Thoracic aorta (tissue), 2 donors: ENCODE measurements around the gene MT3. TPM values are rescaled to one million over a fixed set of nuclear protein-coding genes. Genes with fewer than 3 reads are reported as not detected.

Experiments
- ATAC-seq: fragments of 150-250 bp; one replicate; pipeline ENCODE4 v1.8.0; 2017; ENCODE audit warnings: low read depth; ENCODE audit not compliant: insufficient number of reproducible peaks, low FRiP score
- DNase-seq: peaks from one replicate; pipeline ENCODE4 v3.0.0-alpha.2; 2020; ENCODE audit warnings: low spot score
- H3K27ac ChIP-seq, 2 donors: fragments of 200-600 bp; sonication (generic); 1 replicate in 1 of 2; 2 replicates in 1 of 2; pipeline ENCODE4 v1.5.1; 2016; ENCODE audit warnings: mild to moderate bottlenecking in 2 of 2, moderate library complexity in 2 of 2
- H3K27me3 ChIP-seq: fragments of 200-600 bp; sonication (generic); replicated peaks from 2 replicates; pipeline ENCODE4 v1.6.0; 2016; ENCODE audit warnings: mild to moderate bottlenecking; ENCODE audit not compliant: insufficient read depth
- H3K36me3 ChIP-seq: fragments of 200-600 bp; sonication (generic); one replicate; pipeline ENCODE4 v1.5.1; 2016
- H3K4me1 ChIP-seq, 2 donors: fragments of 200-600 bp; sonication (generic); 1 replicate in 1 of 2; 2 replicates in 1 of 2; pipeline versions ENCODE4 v1.5.1 to v1.6.0; 2016; ENCODE audit warnings: low read depth in 2 of 2, mild to moderate bottlenecking in 1 of 2; ENCODE audit not compliant: control insufficient read depth in 1 of 2
- H3K4me3 ChIP-seq: fragments of 200-600 bp; sonication (generic); 2 replicates; pipeline ENCODE4 v1.5.1; 2016; ENCODE audit warnings: mild to moderate bottlenecking
- H3K9me3 ChIP-seq: fragments of 200-600 bp; sonication (generic); 2 replicates; pipeline ENCODE4 v1.5.1; 2016
- total RNA-seq, 2 donors: library from RNA; depleted of rRNA; stranded (reverse); fragments of >200 nt; gene quantifications; one replicate each; pipeline versions ENCODE4 v1.1.0 to v1.2.3, GENCODE V29; 2016
- TF ChIP-seq, protein P1 (sequence below): fragments of 200-600 bp; sonication (generic); IDR thresholded peaks from one replicate; pipeline ENCODE4 v1.5.1; 2019; ENCODE audit warnings: antibody characterized with exemption

MT3 gene
- not detected for total RNA-seq

DNA sequence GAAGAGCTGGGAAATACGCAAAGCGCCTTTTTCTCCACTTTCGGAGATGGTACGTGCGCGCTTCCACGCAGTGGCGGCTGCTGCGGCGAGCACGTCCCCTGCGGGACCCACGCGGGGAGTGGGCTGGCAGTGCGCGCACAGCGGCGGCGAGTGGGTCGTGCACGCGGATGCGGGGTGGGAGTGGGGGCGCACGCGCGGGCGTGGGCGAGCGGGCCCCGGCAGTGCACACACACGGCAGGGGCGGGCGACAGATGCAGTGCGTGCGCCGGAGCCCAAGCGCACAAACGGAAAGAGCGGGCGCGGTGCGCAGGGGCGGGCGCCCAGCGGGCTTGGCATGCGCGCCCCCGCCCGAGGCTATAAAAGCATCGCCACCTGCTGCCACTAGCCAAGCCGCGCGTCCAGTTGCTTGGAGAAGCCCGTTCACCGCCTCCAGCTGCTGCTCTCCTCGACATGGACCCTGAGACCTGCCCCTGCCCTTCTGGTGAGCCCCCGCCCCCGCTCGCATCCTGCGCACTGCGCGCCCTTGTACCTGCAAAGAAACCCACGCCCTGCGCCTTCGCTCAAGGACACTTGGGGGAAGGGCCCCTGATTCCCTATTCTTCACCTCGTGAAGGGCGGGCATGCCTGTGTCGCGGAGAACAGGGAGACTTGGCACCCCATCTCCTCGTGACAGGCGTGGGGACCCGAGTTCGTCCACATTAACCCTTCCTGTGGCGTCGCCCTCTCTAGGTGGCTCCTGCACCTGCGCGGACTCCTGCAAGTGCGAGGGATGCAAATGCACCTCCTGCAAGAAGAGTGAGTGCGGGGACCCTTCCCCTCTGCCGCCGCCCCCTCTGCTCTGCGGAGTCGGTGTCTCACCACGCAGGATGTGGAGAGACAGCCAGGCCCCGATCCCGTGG lies at the start of gene MT3:
TSS of gene MT3 (plus strand) at position 388 of the 899 bp plus-strand sequence. CDS start at position 451, 63 bp downstream.
- Histone ChIP-seq H3K27ac (no peak within 1 kb of the TSS), H3K9me3 (no peaks in the 10 kb centered on the region), H3K4me1 (peaks cover 7 to 11% of the 10 kb centered on the region in 2 donors), H3K36me3 (no peaks in the 10 kb centered on the region), H3K4me3 (peak within 1 kb of the TSS; percentile 68), H3K27me3 (peaks cover 11% of the 10 kb centered on the region)
- ATAC-seq (no peak), DNase-seq (no peak)
- TF ChIP-seq, protein P1, sequence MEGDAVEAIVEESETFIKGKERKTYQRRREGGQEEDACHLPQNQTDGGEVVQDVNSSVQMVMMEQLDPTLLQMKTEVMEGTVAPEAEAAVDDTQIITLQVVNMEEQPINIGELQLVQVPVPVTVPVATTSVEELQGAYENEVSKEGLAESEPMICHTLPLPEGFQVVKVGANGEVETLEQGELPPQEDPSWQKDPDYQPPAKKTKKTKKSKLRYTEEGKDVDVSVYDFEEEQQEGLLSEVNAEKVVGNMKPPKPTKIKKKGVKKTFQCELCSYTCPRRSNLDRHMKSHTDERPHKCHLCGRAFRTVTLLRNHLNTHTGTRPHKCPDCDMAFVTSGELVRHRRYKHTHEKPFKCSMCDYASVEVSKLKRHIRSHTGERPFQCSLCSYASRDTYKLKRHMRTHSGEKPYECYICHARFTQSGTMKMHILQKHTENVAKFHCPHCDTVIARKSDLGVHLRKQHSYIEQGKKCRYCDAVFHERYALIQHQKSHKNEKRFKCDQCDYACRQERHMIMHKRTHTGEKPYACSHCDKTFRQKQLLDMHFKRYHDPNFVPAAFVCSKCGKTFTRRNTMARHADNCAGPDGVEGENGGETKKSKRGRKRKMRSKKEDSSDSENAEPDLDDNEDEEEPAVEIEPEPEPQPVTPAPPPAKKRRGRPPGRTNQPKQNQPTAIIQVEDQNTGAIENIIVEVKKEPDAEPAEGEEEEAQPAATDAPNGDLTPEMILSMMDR, result no peak

DNA sequence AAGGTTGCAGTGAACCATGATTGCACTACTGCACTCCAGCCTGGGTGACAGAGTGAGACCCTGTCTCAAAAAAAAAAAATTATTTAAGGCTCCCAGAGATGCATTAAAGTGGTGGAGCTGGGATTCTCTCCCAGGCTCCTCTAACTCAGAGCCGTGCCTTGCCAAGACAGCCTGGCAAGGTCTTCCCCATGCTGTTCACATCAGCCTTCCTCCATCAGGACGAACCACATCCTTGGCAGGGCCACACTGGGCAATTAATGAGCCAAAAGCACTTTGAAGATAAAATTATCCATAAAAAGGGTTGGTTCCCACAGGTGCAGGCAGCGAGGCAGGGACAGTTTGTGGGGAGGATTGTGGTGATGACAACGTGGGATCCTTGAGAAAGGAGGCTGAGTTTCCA lies 49.7 kb upstream of the MT3 start:
- TF ChIP-seq, protein P1, result no peak
- Histone ChIP-seq H3K36me3 (no peaks in the 10 kb centered on the region), H3K27me3 (no peaks in the 10 kb centered on the region), H3K4me1 (no peaks in the 10 kb centered on the region), H3K4me3 (no peak overlapping the region), H3K9me3 (no peaks in the 10 kb centered on the region), H3K27ac (no peak overlapping the region)
- no peak for ATAC-seq
- DNase-seq, result no peak

DNA sequence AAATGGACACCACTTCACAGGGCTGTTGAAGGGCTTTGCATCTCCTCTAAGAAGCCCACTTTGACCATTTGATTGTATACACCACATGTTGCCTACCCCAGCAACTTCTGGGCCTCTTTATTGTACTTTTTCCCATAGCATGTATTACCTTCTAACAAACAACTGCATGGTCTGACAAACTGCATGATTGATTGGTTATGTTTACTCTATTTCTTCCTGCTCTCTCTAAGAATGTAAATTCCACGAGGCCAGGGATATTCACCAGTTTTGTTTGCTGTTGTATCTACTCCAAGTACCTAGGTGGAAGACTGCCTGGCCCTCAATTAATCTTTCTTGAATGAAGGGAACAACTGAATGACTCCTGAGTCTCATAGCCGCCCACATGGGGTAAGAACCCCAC lies 47.3 kb upstream of the MT3 start:
- Histone ChIP-seq H3K4me1 (no peaks in the 10 kb centered on the region), H3K9me3 (no peaks in the 10 kb centered on the region), H3K27me3 (no peaks in the 10 kb centered on the region), H3K4me3 (no peak overlapping the region), H3K27ac (no peak overlapping the region), H3K36me3 (no peaks in the 10 kb centered on the region)
- TF ChIP-seq, protein P1, result no peak
- DNase-seq (no peak), ATAC-seq (no peak)

DNA sequence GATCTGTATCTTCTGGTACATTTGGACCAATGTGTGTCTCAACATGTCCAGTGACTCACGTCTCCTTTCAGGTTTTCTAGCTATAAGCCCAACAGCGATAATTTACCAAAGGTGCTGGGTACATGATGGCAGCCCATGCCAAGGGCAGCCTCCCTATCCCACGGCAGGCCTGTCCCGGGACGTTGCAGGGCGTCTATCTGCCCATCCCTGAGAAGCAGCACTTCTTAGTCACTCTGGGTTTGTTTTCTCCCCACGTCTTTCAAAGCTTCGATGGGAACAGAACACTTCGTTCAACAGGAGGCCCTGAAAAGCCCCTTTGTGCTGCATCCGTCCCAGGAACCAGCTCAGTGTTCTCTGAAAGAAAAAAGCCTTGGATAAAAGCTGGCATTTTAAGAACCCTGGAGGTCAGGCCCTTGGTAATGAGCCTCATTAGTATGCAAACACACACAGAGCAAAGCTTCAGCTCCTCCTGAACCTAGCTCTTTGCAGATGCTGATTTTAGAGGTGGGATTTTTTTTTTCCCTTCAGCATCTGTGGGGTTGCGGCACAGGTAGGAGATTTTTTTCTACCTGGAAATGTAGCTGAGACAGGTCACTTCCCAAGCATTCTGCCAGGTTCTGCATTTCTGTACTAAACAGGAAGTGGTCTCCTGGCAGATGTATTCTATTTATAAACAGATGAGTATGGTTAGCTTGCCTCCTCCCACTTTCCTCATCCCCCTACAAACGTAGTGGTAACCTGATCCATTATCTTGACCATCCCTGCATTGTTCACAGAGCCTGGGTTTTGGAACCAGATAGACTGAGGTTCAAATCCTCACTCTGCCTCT lies 42.0 kb upstream of the MT3 start:
- no peaks in the 10 kb centered on the region for H3K27me3 ChIP-seq
- DNase-seq (no peak), ATAC-seq (no peak)
- TF ChIP-seq, protein P1, result no peak
- H3K9me3 ChIP-seq, result no peaks in the 10 kb centered on the region
- H3K27ac ChIP-seq, result no peak overlapping the region
- no peaks in the 10 kb centered on the region for H3K36me3 ChIP-seq
- no peaks in the 10 kb centered on the region for H3K4me1 ChIP-seq
- H3K4me3 ChIP-seq, result no peak overlapping the region

DNA sequence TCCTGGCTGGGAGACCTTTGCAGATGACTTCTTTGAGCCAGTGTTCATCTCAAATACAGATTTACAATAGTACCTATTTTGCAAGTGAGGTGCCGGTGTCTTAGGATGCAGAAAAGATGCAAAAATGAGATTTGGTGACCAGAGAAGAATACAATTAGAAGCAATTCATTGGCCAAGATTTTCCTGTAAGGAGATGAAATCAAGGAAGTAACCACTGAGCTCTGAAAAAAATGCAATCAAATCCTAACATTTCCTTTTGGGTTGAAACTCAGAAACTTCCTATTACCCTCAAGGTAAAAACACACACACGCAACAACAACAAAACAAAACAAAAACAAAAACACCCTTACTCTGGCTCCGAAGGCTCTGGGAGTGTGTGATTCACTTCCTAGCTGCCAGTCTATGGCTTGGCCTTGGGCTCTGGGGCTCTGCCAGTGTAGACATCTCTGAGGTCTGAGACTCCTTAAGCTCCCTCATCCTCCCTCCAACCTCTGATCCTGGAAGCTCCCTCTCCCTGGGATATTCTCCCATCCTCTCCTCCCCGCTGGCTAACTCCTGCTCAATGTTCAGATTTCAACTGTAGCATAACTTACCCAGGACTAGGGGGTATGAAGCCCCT lies 41.3 kb upstream of the MT3 start:
- no peak for ATAC-seq

More for the DNA sequence above, 41.3 kb upstream of the MT3 start:
- no peaks in the 10 kb centered on the region for H3K27me3 ChIP-seq
- no peaks in the 10 kb centered on the region for H3K4me1 ChIP-seq
- TF ChIP-seq, protein P1, result no peak
- no peak overlapping the region for H3K4me3 ChIP-seq
- DNase-seq, result no peak
- H3K36me3 ChIP-seq, result no peaks in the 10 kb centered on the region
- H3K27ac ChIP-seq, result no peak overlapping the region
- no peaks in the 10 kb centered on the region for H3K9me3 ChIP-seq
